SIG-M5 treated with dmso at 0.1 percent for 504 hours (cell line): Measurements from ENCODE around the gene DTD2.
A peak's percentile ranks its signal among the peaks of the same experiment; 100 is the strongest.
"Not testable (repeated sequence)": the region's sequence is repeated elsewhere in the genome, so short reads cannot be mapped to it uniquely, and the experiment has no call there.

Experiments used
- DNase-seq: peaks from one replicate; lab custom pipeline; 2025; ENCODE audit not compliant: unreplicated experiment; lab: John Stamatoyannopoulos, UW

DTD2 gene

DNA sequence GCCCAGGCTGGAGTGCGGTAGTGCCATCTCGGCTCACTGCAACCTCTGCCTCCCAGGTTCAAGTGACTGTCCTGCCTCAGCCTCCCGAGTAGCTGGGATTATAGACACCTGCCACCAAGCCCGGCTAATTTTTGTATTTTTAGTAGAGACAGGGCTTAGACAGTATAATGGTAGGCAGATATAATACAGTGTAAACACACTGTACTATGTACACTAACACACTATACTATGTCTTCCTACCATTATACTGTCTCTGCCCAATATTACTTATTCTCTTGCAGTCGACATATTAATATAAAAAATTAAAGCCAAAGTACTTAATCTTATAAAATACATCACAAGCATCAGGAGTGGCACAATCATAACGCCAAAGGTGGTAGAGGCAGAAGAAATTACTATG is 15.0 kb downstream of the DTD2 start:
- DNase-seq: no peak

DNA sequence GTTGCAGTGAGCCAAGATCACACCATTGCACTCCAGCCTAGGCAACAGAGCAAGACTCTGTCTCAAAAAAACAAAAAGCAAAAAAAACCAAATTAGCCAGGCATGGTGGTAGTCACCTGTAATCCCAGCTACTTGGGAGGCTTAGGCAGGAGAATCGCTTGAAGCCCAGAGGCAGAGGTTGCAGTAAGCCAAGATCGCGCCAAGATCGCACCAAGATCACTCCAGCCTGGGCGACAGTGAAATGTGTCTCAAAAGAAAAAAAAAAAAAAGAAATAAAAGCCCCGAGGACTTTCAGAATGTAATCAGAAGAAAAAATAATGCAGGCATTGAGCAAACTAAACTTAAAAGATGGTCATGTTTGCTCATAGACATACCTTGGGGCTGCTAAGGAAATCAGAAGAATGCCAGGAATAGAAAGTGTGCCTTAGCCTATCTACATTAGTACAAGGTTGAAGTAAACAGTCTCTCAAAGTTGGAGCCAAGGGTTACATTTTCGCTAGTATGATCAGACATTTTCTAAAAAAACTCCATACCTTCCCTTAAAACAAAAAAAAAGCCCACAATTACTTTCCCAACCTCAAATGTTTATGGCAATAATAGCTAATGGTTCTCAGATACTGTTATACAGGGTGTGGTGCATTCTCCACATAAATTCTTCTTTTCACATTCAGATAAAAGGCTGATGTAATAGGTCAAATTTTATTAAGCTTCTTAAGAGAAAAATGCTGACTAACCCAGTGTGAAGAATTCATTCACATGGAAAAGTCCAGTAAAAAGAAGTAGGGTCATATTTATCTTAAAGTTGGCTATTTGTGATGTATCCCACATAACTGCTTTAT is 15.8 kb downstream of the DTD2 start:
- DNase-seq: no peak

DNA sequence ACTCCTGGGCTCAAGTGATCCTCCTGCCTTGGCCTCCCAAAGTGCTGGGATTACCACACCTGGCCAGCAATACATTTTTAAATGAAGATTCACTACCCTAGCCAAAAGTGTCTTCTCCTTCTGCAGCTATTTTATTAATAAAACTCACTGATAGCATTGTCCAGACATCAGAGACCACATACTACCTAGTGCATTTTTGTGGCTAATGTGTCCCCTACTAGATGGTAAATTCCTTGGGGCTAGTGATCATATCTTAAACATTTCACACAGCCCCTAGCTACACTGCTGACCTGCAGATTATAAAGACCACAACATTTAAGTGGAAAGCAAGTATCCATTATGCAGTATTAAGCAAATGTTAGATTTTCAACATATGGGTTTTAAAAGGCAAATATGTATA is 17.0 kb downstream of the DTD2 start:
- DNase-seq: no peak

DNA sequence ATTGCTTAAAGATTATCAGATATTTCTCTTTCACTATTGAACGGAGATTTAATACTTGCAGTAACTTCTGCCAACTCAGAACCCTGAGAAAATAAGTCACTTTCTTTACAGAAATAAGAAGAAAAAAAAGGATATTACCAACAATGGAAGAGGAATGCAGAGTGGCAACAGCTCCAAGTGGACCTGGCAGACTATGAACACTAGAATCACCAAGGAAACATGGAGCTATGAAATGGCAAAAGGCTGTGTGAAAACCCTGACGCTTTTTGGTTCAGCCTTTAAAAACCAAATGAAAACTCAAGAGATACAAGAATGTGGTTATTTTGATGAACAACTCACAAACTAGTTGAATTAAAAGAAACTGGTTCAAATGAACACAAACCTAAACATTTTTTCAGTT is 17.7 kb downstream of the DTD2 start:
- no peak for DNase-seq

DNA sequence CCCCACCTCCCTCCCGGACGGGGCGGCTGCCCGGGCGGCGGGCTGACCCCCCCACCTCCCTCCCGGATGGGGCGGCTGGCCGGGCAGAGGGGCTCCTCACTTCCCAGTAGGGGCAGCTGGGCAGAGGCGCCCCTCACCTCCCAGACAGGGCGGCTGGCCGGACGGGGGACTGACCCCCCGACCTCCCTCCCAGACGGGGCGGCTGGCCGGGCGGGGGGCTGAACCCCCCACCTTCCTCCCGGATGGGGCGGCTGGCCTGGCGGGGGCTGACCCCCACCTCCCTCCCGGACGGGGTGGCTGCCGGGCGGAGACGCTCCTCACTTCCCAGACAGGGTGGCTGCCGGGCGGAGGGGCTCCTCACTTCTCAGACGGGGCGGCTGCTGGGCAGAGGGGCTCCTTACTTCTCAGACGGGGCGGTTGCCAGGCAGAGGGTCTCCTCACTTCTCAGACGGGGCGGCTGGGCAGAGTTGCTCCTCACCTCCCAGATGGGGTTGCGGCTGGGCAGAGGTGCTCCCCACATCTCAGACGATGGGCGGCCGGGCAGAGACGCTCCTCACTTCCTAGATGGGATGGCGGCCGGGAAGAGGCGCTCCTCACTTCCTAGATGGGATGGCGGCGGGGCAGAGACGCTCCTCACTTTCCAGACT is 20.1 kb downstream of the DTD2 start:
- not testable (repeated sequence) for DNase-seq

DNA sequence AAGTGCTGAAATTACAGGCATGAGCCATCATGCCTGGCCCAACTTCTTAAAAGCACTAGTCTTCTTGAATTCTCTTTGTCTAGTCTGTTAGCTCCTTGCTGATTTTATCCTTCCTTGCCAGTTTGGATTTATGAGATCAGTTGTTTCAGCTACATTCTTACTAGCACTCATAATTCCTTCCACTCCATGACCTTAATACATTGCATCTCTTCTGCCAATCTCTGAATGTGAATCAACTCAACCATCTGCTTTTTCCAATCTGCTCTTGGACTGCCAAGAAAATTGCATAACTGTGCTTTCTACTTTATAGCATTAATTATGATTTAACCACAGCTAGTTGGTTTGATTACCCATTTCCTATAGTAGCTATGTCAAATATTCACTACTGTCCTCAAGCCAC is 22.0 kb downstream of the DTD2 start:
- DNase-seq: no peak

DNA sequence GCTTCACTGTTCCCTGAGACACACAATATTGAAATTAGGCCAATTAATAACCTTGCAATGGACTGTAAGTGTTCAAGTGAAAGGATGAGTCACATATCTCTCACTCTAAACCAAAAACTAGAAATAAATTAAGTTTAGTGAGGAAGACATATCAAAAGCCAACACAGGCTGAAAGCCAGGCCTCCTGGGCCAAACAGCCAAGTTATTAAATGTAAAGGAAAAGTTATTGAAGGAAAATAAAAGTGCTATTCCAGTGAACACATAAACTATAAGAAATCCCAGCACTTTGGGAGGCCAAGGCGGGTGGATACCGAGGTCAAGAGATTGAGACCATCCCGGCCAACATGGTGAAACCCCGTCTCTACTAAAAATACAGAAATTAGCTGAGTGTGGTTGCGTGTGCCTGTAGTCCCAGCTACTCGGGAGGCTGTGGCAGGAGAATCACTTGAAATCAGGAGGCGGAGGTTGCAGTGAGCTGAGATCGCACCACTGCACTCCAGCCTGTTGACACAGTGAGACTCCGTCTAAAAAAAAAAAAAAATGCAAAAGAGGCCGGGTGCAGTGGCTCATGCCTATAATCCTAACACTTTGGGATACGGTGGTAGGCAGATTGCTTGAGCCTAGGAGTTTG is 26.6 kb downstream of the DTD2 start:
- DNase-seq: no peak

DNA sequence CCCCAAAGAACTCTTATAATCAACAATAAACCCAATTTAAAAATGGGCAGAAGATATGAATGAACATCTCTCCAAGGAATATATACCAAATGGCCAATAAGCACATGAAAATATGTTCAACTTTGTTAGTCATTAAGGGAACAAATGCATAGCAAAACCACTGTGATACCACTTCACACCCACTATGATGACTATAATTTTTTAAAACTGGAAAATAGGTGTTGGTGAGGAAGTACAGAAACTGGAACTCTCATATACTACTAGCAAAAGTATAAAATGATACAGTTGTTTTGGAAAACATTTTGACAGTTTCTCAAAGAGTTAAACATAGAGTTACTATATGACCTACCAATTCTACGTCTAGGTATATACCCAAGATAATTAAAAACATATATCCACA is 27.5 kb downstream of the DTD2 start:
- DNase-seq: no peak

DNA sequence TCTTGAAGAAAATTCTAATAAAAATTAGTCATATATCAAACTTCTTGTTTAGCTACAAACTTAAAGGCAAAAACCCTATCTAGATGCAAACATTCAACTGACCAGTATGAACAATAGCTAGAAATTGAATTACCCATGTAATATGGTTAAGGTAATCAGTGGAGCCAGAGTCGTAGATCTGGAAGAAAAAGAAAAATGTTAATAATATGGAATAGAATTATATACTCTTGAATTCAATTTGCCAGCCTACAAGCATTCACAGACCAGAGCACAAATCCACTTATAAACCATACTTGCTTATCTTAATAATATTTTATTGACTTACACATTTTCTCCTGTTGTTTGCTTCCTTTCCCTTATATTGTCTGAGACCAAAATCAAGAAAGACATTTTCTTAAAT is 29.3 kb downstream of the DTD2 start:
- DNase-seq: no peak

DNA sequence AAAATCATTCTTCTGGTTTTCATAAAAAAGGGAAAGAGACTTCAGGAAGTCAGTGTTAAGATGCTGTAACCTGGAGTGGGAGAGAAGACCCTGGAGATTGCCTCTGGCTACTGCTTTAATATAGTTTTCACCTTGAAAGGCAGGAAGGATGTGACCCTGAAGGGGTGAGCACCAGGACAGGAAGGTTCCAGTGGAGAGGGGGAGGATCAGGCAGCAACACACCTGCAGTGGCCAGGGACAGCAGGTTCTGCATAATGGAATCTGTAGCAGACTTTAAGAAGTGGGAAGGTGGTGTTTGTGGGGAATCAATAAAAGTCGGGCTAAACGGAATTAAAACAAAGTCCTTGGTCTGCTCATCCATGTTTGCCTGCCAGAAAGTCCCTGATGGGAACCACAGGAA is 30.6 kb downstream of the DTD2 start:
- no peak for DNase-seq

DNA sequence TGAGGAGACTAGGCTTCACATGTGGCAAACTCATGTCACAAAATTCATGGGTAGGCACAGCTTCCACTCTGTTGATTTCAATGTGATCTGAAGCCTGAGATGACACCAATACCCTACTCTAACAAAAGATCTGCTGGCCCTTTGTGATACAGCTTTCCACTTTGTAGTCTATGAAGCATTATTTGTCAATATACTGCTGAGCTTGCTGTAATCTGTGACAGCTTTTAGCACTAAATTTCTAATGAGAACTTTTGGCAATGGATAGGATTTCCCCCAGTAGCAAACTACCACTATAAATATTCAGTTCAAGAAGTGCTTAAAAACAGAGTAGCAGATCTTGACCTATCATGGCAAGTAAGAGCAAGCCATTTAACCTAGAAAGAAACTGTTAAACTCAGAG is 31.4 kb downstream of the DTD2 start:
- DNase-seq: no peak

DNA sequence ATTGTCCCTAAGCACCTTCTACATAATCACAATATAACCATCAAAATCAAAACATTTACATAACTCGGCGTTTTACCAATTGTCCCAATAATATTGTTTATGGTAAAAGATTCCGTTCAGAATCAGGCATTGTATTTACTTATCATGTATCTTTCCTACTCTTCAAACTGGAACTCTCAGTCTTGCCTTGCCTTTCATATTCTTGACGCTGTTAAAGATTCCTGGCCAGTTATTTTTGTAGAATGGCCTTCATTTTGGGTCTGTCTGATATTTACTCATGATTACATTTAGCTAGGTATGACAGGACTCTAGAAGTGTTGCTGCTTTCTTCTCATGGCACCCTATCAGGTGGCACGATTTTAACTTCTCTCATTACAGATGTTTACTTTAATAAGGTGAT is 36.1 kb downstream of the DTD2 start:
- DNase-seq: no peak

DNA sequence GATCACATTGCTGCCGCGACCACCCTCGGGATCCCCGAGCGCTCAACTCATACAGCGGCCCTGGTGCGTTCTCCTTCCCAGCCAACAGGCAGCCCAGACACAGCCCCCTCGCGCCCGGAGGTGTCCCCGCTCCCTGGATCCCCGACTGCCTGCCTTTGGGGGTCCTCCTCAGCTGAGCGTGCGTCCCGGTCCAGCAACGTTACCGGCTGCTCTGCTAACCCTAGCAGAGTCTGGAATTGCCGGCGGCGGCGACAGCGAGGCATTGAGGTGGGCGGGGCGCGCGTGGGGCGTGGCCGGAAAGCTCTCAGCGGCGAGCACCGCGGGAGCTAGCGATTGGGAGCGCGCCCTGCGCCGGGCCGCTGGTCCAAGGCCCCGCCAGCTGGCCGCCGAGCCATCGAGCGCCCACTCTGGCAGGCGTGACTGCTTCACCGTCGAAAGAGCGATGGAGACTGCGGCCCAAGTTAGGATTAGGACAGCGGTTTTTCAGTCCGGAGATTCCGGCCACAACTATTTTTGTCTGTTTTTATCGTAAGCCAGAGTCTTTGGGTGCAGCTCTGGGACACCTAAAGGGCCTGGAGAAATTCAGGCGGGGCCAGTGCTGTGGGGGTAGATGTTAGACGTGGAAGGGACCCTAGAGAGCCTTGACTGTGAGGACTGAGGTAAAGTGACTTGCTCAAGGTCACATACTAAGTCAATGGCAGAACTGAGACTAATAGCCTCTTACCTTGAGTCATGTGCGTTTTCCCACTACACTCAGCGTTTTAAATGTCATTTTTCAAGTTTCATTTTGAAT is 36.8 kb downstream of the DTD2 start, which contains the start of gene HEATR5A:
HEATR5A (minus strand) TSS at position 232 of the 793 bp plus-strand sequence. CDS start 17,575 bp downstream, outside the sequence.
- DNase-seq: peak; percentile 89

DNA sequence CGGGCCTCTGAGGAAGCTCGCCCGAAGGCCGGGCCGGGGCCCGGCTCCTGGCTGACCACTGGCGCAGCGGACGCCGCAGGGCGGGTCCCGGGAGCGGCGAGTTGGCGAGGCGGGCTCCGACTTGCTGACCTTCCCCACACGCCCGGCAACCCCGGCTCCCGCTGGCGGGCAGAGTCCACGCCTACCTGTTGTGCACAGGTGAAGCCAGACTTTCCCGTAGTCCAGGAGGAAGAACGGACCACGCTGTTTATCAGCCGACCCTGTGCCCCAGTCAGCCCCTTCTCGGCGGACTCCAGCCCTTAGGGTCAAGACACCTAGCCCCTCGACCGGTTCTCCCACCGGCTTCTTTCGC is 37.4 kb downstream of the DTD2 start:
- no peak for DNase-seq

DNA sequence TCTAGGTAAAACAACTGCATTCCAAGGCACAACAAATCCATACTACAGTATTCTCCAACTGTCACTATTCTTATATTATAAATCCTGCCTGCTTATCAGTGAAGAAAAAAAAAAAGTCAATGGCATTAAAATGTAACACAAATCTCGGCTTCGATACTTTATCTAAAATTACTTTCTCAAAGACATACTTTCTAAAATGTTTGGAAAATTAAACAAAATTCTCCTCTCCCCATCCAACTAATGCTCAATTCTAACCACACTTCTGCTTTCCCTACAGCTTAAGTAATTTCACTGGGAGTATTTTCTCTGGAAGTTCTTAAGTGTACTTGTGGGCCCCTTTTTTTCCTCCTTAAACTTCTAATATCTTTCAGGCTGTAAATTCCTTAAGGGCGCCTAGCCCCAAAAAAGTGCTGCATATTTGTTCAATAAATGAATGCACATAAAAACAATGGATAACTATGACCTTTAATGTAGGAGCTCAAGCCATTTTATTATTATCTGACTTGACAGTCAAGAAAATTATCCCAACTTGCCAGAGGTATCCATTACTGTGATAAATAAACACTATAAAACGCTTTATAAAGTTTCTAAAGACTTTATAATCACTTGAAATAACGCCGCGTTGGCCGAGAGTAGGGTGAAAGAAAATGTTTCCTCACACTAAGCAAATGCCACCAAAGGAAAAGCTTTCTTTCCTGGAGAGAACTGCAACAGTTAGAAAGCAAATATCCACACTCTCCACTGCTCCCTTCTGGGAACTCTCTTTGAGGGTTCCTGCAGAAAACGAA is 37.9 kb downstream of the DTD2 start:
- peak; percentile 22 for DNase-seq

DNA sequence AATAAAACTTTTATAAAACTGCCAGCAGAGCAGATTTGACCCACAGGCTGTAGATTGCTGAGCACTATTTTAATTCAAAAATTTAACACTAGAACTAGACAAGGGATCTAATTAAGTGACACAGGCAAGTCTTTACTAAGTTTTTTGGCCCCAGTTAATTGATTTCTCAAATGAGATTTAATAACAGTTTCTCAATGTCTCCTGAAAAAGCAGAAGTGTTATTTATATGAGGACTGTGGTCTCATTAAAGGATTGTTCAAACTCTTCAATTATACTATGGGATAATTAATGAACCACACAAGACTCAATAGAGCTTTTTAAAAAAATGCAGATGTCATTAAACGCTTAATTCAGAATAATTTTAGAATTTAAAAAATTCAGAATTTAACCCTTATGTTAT is 38.9 kb downstream of the DTD2 start:
- DNase-seq: peak; percentile 8

DNA sequence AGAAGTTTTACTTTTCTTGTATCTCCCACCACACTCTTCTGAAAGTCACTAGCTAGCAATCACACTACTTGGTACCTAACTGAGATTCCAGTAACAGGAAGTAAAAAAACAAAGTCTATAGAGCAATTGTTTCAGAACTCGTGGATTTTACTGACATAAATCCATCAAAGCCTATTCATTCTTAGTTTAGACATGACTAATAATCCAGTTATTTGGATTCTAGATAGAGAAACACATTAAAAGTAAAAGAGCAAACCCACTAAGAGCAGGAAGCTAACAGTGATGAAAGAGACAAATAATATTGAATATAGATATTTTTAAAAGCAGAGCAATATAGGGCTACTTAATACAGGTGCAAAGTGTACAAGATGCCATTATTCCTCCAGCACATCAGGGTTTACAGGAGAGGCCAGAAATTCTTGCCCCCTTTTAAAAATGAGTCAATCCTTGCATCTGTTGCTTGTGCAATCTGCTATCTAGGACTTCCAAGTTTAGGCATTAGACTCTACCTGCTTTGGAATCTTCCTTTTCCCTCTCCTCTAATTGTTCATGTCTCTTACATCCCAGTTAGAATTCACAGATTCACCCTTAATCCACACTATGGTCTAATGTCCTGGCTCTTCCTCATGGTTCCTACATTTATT is 43.0 kb downstream of the DTD2 start:
- no peak for DNase-seq

DNA sequence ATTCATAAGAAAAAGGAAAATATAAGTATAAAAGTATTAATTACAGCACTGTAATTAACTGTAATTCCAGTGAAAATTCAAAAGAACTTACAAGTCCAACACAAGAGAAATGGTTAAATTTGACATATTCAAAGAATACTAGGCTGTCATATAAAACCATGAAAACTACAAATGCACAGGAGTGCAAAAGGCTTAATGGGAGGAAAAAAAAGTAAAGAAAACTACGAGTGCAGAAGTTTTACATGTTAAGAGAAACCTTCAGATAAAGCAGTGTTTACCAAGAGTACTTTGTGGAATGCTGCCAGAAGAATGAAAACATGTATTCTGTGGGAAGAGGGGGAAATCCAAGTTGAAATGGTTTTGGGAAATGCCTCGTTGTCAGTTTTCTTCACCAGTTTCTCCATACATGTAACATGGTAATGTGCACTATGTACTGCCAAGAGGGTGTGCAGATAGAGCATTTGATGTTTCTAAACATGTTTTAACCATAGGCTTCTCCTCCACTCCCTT is 46.0 kb downstream of the DTD2 start:
- DNase-seq: no peak

DNA sequence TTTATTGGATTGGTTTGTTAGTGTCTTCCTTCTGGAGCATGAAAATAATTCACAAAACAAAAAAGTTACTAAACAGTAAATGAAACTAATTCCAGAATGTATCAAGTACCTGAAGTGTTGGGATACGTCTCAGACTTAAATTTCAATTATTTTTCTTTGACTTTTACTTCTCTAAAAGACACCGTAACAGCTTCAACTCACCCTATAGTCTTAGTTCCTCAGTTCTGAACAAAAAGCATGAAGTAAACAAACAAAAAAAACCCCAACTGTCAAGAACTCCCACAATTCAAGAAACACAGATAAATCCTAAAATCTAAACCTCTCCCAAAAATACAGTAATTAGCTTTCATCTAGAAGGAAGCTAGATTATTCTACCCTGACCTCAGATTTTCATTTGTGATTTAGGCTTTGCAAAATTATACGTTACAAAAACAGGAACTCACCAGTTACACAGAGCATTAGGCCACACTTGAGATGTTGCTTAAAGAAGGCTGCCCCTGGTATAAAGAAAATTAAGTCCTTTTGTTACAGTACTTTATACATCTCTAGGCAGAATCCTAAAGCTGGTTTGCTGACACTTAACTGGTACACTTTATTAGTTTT is 47.2 kb downstream of the DTD2 start:
- peak; percentile 82 for DNase-seq

DNA sequence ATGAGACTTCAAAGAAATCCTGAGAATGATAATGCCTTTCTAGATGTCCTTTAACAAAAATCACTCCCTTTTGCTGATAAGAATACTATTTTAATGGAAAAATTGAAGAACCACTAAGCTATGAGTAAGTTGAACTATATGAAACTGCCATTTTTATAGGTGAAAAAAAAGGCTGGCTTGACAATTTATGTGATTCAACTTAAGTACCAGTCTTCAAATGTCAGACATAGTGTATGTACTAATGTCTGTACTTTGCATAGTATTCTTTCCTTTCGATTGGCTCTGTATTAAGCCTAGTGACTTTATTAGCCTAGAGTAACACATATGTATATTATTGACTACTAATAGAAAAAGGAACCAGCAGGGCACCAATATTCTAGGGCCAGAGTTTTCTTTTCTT is 48.9 kb downstream of the DTD2 start:
- DNase-seq: no peak
